GM18951 (cell line): ENCODE measurements around the gene PLA2G15.

Experiments used
- POLR2A ChIP-seq: IDR thresholded peaks from 4 replicates; pipeline ENCODE4 v1.6.1; 2011; ENCODE audit warnings: mild to moderate bottlenecking; ENCODE audit not compliant: insufficient read length, insufficient read depth; ENCODE audit errors: extremely low read depth
- in situ Hi-C: fragments of 300-500 bp; cut with MboI; formaldehyde crosslinking; loops from one replicate; pipeline ENCODE4 v1.12.0; 2022; ENCODE audit warnings: low sequenced_read_pairs, mixed read lengths, inconsistent platforms; ENCODE audit not compliant: unreplicated experiment

Gene PLA2G15

DNA sequence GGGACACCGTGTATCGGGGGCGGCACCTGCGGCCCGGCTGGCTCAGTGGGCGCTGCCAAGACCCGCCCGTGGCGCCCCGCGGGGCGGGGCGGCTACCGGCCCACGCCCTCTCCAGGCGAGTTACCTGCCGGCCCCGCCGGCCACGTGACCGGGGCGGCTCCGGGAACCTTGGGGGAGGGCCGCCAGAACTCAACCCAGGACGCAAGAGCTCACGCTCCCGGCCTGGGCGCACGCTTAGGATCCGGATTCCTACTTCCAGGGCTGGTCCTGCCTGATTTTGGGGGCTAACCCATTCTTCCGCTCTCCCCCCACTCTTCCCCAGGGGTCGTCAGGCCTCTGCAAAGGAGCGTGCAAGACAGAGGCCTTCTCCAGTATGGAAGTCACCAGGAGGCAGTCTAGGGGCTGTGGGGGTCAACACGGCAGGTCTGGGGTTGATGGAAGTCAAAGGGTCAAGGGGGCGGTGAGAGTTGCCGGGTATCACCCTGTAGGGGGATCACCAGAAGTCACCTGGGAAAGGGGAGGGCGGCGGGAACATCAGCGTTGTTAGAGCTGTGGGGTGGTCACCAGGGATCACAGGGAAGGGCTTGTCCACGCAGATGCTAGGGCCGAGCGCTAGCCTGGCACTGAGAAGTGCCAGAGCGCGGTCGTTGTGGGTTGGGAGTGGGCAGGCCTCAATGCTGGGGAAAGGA lies 8.9 kb upstream of the PLA2G15 start:
- peak; percentile 41 for TF ChIP-seq POLR2A
- in situ Hi-C loops, result no loop called here

DNA sequence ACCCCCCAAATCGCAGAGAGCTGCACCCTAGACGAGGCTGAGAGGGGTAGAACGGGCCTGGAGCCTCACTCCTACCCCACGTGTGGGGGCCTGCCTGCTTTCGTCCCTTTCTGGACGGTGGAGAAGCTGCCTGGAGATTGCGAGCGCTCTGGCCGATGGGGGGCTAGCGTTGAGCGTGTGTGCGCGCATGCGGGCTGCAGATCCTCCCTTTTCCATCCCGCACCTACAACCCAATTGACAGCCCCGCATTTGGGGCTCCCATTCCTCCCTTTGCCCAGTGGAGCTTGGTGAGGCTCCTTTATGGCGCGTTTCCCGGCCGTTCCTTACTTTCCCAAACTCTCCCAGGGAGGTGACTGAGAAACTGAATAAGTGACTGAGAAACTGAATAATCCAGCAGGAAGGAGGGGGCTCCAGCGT lies 8.3 kb upstream of the PLA2G15 start:
- in situ Hi-C loops, result no loop called here
- TF ChIP-seq POLR2A, result no peak

DNA sequence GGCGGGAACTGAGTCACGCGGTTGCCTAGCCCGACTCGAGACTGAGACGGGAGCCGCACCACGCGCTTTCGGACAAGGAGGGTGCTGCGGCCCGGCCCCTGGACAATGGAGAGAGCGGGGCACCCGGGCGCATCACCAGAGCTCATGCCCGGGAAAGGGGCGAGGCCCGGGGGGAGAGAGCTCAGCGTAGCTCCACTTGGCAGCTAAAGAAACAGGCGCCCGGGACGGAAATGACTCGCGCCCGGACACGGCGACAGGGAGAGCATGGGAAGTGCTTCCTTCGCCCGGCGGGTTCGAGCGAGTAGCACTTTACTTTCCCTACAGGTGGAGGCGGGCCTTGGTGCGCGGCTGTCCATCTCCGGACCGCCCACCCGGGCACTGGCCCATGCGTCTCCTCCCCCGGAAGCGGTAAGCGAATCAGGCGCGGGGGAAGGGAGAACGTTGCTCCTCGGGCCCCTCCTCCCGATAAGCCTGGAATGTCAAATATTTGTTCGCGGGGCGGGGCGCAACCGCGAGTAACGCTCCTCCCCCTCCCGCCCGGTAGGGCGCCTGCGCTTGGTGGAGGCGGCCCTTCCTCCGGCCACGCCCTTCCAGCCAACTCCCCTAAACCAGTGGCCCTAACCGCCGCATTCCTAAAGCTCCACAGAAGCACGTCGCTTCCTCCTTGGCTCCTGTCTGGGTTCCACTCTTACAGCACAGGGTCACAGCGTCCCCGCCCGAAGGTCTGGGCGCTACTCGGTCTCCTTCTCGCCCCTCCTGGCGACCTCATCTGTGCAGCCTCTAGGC lies 7.7 kb upstream of the PLA2G15 start:
- peak; percentile 81 for TF ChIP-seq POLR2A
- in situ Hi-C loops, result no loop called here

DNA sequence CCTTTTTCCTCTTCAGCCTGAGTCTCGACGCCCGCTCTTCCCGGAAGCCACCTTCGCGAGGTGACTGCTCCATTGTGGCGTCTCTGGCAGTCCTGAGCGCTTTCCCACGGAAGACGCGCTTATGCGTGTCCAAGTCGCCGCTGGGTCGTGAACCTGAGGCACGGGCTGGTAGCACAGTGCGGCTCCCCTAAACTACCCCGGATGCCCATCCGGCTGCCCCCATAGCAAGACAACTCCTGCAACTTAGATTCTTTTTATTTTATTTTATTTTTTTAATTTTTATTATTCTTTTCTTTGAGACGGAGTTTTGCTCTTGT lies 7.2 kb upstream of the PLA2G15 start:
- TF ChIP-seq POLR2A, result no peak
- in situ Hi-C loops, result no loop called here

DNA sequence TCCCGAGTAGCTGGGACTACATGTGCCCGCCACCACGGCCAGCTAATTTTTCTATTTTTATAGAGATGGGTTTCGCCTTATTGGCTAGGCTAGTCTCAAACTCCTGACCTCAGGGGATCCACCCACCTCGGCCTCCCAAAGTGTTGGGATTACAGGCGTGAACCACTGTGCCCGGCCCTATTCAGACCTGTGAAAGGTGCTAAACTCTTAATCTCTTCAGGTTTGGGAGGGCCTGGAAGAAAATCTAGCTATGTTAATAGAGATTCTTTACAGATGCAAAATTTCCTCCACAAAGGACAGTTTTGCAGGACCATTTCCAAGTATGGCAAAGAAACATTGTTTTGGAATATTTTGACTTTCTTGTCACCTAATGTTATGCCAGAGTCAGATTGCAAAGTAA lies 3.1 kb upstream of the PLA2G15 start:
- no peak for TF ChIP-seq POLR2A
- in situ Hi-C loops, result no loop called here

DNA sequence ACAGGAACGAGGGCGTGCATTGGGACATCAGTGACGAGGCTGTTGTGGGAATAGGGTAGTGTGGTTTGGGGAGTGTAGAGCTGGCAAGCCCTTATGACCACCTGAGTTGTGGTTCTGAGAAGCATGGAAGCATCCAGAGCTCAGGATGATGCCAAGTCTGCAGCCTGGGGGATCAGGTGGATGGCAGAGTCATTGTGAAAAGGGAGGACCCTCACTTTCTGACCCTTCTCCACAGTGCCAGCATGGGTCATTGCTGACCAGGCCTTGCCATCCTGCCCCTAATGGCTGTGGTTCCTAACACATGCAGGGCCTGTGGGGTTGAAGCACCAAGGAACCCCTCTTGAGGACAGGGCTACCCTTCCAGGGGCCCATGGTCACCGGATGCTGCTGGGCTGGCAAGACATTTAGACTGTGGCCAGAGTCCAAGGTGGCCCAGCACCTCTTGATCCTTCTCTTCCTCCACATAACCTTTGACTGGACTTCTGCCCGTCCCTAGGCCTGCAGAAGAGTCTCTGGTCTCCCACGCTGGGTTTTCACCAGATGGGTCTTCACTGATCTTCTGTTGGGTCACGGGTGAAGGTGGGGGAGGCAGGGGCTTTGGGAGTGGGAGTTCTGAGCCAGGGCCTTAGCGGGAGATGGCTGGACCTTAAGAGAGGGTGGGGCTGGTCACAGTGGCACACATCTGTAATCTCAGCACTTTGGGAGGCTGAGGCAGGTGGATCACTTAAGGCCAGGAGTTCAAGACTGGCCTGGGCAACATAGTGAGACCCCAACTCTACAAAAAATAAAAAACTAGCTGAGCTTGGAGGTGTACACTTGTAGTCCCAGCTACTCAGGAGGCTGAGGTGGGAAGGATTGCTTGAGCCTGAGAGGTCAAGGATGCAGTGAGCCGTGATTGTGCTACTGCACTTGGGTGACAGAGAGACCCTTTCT lies 2.0 kb upstream of the PLA2G15 start:
- TF ChIP-seq POLR2A, result no peak
- in situ Hi-C loops, result no loop called here

DNA sequence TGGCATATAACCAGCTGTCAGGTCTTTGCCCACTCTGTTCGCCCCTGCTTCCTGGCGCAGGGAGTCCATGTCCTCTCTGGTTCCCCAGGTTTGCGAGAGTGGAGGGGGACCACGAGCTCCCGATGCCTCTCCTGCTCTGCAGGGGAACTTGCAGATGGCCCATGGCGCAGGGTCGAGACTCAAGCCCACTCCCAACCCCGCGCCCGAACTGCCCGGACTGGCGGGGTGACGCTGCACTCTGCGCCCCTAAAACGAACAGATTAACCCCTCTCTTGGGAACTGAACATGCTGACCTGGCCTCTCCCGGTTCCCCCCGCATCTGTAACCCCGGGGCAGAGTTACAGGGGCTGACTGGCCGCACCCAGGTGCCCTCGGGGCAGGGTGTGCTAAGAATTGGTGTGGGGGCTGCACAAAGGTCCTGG lies 681 bp upstream of the PLA2G15 start:
- TF ChIP-seq POLR2A, result no peak
- in situ Hi-C loops, result no loop called here

DNA sequence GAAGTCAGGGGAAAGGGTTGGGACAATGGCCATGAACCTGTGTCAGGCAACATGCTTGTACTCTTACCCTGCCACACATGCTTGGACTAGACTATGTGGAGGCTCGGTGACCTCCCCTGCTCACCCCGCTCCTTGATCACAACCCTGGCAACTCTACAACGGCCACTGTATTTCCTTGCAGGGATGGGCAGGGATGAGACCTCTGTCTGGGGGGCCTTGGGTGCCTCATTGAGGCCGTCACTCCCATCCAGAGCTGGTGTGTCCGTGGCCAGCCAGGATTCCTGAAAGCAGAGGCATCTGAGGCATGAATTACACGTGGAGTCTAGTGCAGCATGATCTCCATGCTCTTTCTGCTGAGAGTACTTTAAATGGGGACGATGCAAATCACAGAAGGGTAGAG lies 948 bp downstream of the PLA2G15 start:
- TF ChIP-seq POLR2A, result no peak
- in situ Hi-C loops, result no loop called here

DNA sequence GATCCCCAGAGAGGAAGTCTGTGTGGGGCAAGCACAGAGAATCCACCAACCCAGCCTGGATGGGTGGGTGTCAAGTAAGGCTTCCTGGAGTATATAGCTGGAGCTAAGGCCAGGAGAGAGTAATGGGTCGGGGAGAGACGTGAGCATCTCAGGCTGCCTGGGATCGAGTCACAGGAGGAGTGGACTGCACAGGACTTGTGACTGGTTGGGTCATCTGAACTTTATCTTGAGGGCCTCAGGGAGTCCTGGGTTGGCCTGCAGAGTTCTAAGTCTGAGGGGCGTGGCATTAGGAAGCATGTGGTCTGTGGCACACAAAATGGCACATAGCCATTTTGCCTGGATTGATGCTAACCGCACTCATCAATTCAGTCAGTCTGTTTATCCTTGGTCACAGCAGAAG lies 1.5 kb downstream of the PLA2G15 start:
- no peak for TF ChIP-seq POLR2A

DNA sequence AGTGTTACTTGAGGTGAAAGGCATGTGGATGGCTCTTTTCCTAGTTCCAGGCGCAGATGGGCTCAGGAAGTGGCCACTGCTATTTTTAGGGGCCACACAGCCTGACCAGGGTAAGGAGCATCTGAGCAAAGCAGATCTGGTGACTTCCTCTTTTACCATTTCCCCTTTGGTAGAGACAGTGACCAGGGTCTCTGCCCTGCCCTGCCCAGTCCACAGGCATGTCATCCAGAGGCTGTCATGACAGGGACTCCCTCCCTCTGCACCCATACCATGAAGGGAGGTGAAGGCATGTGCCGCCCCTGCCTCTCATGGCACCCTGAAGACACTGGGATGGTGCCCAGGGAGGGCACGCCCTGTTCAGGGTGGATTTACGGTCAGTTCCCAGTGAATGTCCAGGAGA lies 2.2 kb downstream of the PLA2G15 start:
- in situ Hi-C loops, result no loop called here
- no peak for TF ChIP-seq POLR2A

More for the DNA sequence above, 1.5 kb downstream of the PLA2G15 start:
- in situ Hi-C loops, result no loop called here

DNA sequence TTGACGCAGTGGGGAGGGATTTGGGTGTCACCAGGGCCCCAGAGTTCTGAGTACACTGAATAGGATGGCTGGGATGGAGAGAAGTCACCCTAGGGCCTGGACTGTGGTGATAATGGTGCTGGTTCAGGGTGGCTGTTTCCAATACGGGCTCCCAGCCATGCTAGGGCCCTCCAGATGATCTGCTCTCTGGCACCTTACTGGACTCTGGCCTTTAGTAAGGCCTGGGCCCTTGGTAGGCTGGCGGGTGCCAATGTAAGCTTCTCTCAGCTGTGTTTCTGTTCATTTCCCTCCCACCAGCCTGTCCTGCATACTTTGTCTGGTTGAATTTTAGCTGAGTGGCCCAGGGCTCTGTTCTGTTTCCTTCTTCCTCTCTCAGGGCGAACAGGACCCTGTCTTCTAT lies 2.8 kb downstream of the PLA2G15 start:
- TF ChIP-seq POLR2A, result no peak
- in situ Hi-C loops, result no loop called here

DNA sequence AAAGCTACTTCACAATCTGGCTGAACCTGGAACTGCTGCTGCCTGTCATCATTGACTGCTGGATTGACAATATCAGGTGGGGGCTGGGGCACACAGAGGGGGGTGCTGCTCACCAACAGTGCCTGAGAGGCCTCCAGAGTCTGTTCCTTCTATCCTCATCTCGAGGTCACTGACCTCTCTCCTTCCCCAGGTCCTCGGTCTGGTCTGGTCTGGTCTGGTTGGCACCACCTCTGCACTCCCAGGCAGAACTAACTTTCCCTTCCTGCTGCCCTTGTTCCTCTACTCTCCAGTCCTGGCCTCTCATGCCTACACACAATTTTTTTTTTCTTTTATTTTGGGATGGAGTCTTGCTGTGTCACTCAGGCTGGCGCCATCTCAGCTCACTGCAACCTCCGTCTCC lies 4.2 kb downstream of the PLA2G15 start:
- TF ChIP-seq POLR2A, result no peak
- in situ Hi-C loops, result no loop called here

DNA sequence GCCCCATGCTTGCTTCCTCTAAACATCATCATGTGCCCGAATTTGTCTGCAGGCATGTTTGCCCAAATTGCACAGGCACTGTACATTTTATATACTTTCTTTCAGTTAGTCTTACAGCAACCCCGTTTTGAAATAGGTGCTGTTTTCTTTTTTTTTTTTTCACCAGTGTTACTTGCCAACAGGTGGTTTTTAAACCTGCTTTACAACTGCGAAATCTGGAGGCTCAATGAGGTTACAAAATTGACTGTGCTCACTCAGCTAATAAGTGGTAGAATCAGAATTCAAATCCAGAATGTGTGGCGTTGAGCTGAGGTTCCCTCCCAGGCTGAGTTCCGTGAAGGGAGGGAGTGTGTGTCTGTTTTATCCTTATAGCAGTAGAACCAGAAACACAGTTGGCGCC lies 5.8 kb downstream of the PLA2G15 start:
- no peak for TF ChIP-seq POLR2A
- in situ Hi-C loops, result no loop called here
